ENCODE data around the gene KPNA3.
"Not testable (repeated sequence)": the region's sequence is repeated elsewhere in the genome, so short reads cannot be mapped to it uniquely, and the experiment has no call there.

KPNA3 gene

DNA sequence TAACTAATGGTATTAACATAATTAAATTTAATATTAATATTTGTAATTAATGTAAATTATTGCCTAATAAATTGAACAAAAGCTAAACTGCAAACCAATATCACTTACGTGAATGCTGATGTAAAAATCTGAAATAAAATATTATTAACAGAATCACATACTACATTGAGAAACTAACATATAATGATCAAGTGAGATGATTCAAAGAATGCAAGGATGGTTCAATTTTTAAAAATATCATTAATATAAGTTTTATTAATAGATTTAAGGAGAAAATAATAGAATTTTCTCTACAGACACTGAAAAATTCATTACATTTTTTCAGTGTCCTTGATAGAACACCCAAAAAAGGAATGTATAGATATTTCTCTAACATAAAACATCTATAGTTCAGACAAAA lies 77.7 kb downstream of the KPNA3 start:
- no peaks in the 10 kb centered on the region for H4K20me1 ChIP-seq (ENCODE audit: control insufficient read depth, insufficient read depth, low read depth, low read length)
- no peak overlapping the region for H3K4me3 ChIP-seq (ENCODE audit: low read length)

DNA sequence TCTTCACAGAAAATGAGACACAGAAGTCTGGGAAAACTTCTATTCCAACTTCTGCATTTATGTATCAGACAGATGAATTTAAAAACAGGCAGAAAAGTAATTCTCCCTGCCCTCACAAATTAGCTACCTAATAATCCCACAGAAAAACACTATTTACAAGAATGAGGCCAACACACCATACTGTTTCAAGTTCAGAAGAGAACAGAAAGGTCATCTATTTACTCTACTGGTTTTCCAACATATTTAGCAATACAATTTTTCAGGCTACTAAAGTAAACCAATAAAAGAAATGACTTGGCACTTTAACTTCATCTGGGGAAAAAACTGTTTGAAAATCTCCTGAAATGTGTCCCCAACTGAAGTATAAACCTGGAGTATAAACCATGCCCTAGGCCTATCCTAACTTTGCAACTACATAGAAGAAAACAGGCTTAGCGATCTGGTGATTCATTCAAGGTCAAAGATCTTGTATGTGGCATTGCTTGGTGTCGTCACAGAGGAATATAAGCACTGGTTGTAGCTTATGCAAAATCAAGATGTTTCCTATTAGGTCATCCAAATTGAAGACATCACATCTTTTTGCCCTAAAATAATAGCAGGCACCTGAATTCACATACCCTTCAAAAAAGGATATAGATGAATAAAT lies 81.1 kb downstream of the KPNA3 start:
- H3K27me3 ChIP-seq (ENCODE audit: control insufficient read depth, low read length), result no peaks in the 10 kb centered on the region
- H4K20me1 ChIP-seq (ENCODE audit: control insufficient read depth, insufficient read depth, low read depth, low read length), result no peaks in the 10 kb centered on the region
- H3K36me3 ChIP-seq (ENCODE audit: control insufficient read depth, low read length), result peaks cover 56% of the 10 kb centered on the region
- H3K9me2 ChIP-seq (replicated peaks; ENCODE audit: control insufficient read depth, low read length), result no peaks in the 10 kb centered on the region
- no peak overlapping the region for H3K4me2 ChIP-seq (ENCODE audit: low read length)
- H3K27ac ChIP-seq (ENCODE audit: low read depth, low read length), result no peak overlapping the region
- no peaks in the 10 kb centered on the region for H3K4me1 ChIP-seq (ENCODE audit: control insufficient read depth, low read length)
- H3F3A ChIP-seq (ENCODE audit: control insufficient read depth, insufficient read depth), result no peaks in the 10 kb centered on the region
- no peaks in the 10 kb centered on the region for H3K79me2 ChIP-seq (ENCODE audit: control insufficient read depth, low read length)
- TF ChIP-seq EZH2phosphoT487 (IDR thresholded peaks at IDR 0.05; ENCODE audit: borderline replicate concordance, low read length), result no peak
- TF ChIP-seq, protein P1, sequence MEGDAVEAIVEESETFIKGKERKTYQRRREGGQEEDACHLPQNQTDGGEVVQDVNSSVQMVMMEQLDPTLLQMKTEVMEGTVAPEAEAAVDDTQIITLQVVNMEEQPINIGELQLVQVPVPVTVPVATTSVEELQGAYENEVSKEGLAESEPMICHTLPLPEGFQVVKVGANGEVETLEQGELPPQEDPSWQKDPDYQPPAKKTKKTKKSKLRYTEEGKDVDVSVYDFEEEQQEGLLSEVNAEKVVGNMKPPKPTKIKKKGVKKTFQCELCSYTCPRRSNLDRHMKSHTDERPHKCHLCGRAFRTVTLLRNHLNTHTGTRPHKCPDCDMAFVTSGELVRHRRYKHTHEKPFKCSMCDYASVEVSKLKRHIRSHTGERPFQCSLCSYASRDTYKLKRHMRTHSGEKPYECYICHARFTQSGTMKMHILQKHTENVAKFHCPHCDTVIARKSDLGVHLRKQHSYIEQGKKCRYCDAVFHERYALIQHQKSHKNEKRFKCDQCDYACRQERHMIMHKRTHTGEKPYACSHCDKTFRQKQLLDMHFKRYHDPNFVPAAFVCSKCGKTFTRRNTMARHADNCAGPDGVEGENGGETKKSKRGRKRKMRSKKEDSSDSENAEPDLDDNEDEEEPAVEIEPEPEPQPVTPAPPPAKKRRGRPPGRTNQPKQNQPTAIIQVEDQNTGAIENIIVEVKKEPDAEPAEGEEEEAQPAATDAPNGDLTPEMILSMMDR (IDR thresholded peaks at IDR 0.05; ENCODE audit: low read depth, low read length, poor library complexity, severe bottlenecking), result no peak
- H3K4me3 ChIP-seq (ENCODE audit: low read length), result no peak overlapping the region
- peaks cover 6% of the 10 kb centered on the region for H3K9me3 ChIP-seq (ENCODE audit: control insufficient read depth, insufficient read depth, low read length)

More for the DNA sequence above, 77.7 kb downstream of the KPNA3 start:
- no peak for TF ChIP-seq EZH2phosphoT487 (IDR thresholded peaks at IDR 0.05; ENCODE audit: borderline replicate concordance, low read length)
- TF ChIP-seq, protein P1 (IDR thresholded peaks at IDR 0.05; ENCODE audit: low read depth, low read length, poor library complexity, severe bottlenecking), result no peak
- Histone ChIP-seq H3K4me2 (ENCODE audit: low read length) (no peak overlapping the region), H3K27ac (ENCODE audit: low read depth, low read length) (no peak overlapping the region), H3K9me2 (replicated peaks; ENCODE audit: control insufficient read depth, low read length) (no peaks in the 10 kb centered on the region), H3K36me3 (ENCODE audit: control insufficient read depth, low read length) (peaks cover 68% of the 10 kb centered on the region), H3K27me3 (ENCODE audit: control insufficient read depth, low read length) (no peaks in the 10 kb centered on the region), H3F3A (ENCODE audit: control insufficient read depth, insufficient read depth) (0 out of 2 replicates have a peak, but pooled peaks cover 3% of the 10 kb centered on the region), H3K79me2 (ENCODE audit: control insufficient read depth, low read length) (no peaks in the 10 kb centered on the region), H3K9me3 (ENCODE audit: control insufficient read depth, insufficient read depth, low read length) (peaks cover 12% of the 10 kb centered on the region), H3K4me1 (ENCODE audit: control insufficient read depth, low read length) (no peaks in the 10 kb centered on the region)

DNA sequence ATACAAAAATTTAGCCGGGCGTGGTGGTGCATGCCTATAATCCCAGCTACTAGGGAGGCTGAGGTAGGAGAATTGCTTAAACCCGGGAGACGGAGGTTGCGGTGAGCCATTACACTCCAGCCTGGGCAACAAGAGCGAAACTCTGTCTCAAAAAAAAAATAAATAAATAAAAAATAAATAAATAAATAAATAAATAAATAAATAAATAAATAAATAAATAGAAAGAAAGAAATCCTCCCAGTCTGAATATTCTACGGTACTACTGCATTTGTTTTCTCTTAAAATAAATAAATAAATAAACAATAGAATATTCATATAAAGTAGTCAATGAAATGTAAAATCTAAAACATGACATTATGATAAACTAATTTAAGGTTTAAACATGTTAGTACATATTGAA lies 88.2 kb downstream of the KPNA3 start:
- not testable (repeated sequence) for H3K27me3 ChIP-seq (ENCODE audit: control insufficient read depth, low read length); H3K79me2 ChIP-seq (ENCODE audit: control insufficient read depth, low read length); H3K4me2 ChIP-seq (ENCODE audit: low read length); H3K27ac ChIP-seq (ENCODE audit: low read depth, low read length); H4K20me1 ChIP-seq (ENCODE audit: control insufficient read depth, insufficient read depth, low read depth, low read length); H3F3A ChIP-seq (ENCODE audit: control insufficient read depth, insufficient read depth); H3K4me3 ChIP-seq (ENCODE audit: low read length); H3K9me2 ChIP-seq (replicated peaks; ENCODE audit: control insufficient read depth, low read length); H3K4me1 ChIP-seq (ENCODE audit: control insufficient read depth, low read length); H3K9me3 ChIP-seq (ENCODE audit: control insufficient read depth, insufficient read depth, low read length)
- H3K36me3 ChIP-seq (ENCODE audit: control insufficient read depth, low read length), result peaks cover 51% of the 10 kb centered on the region

DNA sequence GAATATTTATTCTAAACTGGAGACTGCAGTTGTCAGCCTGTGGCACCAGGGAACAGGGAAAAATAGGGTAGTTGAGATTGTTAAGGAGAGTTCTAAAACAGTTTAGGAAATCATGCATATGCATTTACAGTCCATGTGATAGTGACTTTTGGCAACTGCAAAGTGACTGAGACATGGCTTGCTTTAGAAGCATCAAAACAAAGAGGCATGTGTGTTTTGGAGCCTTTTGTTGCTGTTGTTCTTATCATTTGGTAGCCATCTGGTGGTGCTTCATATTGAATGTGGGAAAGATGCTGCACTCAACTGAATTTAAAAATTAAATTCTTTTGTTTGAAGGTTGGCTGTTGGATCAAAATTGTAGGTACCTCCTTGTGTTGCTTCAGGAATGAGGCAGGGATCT lies 91.0 kb downstream of the KPNA3 start:
- Histone ChIP-seq H3K27ac (ENCODE audit: low read depth, low read length) (no peak overlapping the region), H3K4me1 (ENCODE audit: control insufficient read depth, low read length) (peaks cover 9% of the 10 kb centered on the region), H3K27me3 (ENCODE audit: control insufficient read depth, low read length) (no peaks in the 10 kb centered on the region), H3K4me2 (ENCODE audit: low read length) (no peak overlapping the region), H3K79me2 (ENCODE audit: control insufficient read depth, low read length) (no peaks in the 10 kb centered on the region), H3K36me3 (ENCODE audit: control insufficient read depth, low read length) (peaks cover 46% of the 10 kb centered on the region), H4K20me1 (ENCODE audit: control insufficient read depth, insufficient read depth, low read depth, low read length) (no peaks in the 10 kb centered on the region), H3F3A (ENCODE audit: control insufficient read depth, insufficient read depth) (no peaks in the 10 kb centered on the region), H3K9me2 (replicated peaks; ENCODE audit: control insufficient read depth, low read length) (no peaks in the 10 kb centered on the region), H3K4me3 (ENCODE audit: low read length) (no peak overlapping the region), H3K9me3 (ENCODE audit: control insufficient read depth, insufficient read depth, low read length) (no peaks in the 10 kb centered on the region)
- TF ChIP-seq, protein P1 (IDR thresholded peaks at IDR 0.05; ENCODE audit: low read depth, low read length, poor library complexity, severe bottlenecking), result no peak
- no peak for TF ChIP-seq EZH2phosphoT487 (IDR thresholded peaks at IDR 0.05; ENCODE audit: borderline replicate concordance, low read length)
